NCI-H2081 treated with DMSO at 0.1 percent for 48 hours (cell line): ENCODE data around the gene GABRG3.

Experiments used
- DNase-seq: peaks from one replicate; lab custom pipeline; 2025; lab: John Stamatoyannopoulos, UW

GABRG3 gene

DNA sequence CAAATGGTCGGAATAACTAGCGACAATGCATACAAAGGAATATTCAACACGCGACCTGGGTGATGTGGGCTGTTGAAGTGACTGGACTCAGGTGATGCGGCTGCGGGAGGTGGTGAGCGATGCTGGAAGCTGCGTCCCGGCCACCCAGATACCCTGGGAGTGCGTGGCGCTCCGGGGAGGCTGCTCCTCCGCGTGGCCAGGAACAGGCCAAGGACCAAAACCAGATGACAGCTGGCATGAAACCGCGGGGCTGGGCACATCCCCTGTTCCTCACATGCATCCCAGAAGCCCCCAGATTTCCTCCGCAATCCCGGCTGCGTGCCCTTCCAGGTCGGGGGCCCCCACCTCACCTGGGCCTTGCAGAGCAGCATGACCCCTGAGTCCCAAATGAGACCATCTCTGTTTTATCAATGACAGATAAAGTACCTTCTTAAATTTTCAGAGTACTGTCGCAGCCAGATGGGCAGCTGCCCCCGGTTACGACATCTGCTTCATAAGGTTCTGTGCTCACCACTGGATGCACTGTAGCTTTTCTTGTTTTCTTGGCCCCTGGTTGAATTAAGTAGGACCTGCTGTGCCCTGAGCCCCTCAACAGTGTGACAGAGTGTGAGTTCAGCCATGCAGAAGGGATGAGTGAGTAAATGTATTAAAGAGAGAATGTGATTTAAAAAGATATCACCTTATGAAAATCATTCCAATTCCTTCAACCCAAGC lies 278.2 kb downstream of the GABRG3 start:
- DNase-seq = no peak

DNA sequence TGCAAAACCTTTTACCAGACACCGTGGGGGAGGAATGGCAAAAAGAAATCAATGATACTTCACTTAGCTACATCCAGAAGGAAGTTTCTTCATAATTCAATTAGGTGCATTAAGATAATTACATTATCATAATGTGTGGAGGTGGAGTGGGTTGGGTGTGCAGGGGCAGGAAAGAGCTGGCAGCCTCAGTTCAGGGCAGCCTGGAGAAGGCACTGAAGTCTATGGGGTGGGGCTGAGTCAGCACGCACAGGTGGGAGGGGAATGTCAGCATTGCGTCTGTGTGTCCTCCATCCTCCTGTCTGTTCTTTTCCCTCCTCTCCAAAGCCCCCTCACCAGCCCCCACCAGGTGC lies 278.8 kb downstream of the GABRG3 start:
- DNase-seq = no peak

DNA sequence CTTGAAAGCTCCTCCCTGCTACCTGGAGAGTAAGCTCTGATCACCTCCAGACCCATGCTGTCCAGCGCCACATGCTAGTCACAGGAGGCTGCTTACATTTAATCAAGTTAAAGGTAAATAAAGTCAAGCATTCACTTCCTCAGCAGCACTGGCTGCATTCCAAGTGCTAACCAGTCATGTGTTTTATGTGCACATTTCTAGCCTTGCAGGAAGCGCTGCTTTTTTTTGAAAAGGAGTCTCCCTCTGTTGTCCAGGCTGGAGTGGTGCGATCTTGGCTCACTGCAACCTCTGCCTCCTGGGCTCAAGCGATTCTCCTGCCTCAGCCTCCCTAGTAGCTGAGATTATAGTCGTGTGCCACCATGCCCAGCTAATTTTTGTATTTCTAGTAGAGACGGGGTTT lies 279.2 kb downstream of the GABRG3 start:
- DNase-seq = no peak

DNA sequence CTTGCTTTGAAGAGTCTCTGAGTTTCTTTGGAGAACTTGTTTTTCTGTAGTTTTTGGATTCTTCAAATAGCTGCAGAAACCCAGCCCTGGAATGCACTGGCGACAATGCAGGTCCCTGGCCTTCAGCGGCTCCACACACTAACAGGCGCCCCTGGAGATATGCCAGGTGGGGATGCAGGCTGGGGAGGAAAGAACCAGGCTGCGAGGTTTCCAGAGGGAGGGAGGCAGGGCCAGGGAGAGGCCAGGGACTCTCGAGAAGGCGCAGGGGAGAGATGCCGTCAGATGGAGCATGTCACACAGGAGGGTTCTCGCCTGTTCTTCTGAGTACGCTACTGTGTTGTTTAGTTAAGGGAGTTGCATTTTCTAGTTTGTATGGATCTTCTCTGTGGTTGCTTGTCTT lies 283.1 kb downstream of the GABRG3 start:
- DNase-seq = no peak

DNA sequence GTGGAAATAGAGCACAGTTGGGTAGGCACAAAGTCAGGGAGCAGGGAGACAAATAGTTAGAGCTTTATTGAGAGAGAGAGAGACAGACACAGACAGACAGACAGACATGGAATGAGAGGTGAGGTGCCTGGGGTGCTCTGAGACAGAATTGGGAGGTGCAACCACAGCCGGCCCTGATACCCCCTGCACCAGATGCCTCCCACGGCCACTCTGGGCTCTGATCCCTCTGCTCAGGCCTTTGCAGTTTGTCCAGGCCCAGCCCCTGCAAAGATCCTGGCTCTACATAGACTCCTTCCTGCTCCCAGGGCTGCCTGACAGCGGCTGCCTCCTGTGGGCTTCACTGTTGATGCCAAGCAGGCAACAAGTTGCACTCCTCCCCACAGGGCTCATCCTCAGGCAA lies 283.8 kb downstream of the GABRG3 start:
- no peak for DNase-seq

DNA sequence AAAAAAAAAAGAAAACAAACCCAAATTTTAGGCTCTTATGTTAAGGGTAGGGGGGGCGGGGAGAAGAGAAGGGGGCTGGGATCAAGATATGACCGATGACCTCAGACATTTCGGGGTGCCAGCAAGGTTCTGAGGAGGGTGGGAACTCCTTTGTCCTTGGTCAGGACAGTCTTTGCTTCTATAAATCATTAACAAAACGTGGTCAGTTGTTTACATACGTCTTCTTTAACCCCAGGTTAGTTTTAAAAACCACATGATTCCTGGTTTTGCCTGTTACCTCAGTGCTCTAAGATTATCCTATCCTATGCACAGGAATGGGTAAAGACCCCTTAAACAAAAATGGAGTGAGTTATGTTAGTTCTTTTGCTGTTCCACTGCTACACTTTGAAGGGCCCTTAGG lies 285.5 kb downstream of the GABRG3 start:
- DNase-seq = no peak

DNA sequence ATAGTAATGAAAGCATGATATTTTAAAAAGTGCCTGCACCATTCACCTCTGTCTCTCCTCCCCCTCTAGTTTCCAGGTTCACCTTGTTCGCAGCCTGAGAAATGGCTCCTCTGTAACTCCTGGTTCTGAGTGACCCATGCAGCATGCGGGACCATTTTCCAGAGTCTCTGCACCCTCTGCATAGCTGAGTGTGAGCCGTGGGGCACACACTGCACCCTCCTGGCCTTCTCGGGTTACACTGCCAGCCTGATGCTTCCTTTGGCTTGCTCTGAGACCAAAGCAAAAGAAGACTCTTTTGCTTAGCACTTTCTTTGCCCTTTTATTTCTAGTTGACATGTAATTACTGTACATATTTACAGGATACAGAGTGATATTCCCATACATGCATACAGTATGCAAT lies 287.3 kb downstream of the GABRG3 start:
- DNase-seq = no peak

DNA sequence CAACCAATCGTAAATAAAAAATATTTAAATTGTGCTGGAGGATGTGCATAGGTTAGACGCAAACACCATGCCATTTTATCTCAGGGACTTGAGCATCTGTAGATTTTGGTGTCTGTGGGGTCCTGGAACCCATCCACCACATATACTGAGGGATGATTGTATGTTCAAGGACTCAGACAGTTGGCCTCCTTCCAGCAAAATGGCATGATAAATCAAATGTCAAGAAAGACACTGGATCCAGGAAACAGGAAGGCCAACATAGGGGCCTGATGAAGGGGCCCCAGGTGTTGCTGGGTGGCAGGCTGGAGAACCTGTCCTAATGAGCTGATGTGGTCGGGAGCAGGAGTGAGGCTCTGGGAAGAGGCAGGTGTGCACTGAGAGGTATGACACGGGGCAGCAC lies 289.5 kb downstream of the GABRG3 start:
- no peak for DNase-seq

DNA sequence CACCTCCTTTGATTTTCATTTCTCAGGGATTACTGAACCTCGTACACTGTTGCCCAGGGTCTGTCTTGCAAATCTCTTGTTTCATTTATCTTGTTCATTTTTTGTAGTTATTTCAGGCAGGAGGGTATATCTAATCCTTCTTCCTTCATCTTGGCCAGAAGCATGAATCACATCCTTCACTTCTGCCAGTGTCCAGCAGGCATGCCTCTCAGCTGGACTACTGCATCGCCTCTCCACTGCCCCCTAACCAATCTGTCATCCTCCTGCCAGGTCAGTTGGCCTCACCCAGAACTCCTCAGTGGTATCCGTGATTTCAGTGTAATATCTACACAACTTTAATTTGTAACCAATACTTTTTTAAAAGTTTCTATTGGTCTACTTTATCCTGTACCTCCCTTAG lies 297.9 kb downstream of the GABRG3 start:
- no peak for DNase-seq

DNA sequence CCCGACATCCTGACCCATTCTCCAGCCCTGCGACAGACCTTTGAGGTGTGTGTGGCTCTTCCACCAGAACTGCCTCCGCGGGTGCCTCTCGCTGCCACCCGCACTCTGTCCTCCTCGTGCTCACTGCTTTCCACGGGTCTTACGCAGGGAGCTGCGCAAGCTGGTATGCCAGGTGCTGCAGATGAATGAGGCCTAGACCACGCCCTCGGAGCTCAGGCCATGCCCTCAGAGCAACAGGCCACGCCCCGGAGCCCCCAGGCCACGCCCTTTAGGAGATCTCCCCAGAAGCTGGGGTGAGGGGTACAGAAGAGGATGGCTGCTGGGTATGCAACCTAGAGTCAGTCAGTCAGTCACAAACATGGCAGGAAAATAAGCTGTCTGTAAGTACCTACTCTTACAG lies 300.3 kb downstream of the GABRG3 start:
- no peak for DNase-seq

DNA sequence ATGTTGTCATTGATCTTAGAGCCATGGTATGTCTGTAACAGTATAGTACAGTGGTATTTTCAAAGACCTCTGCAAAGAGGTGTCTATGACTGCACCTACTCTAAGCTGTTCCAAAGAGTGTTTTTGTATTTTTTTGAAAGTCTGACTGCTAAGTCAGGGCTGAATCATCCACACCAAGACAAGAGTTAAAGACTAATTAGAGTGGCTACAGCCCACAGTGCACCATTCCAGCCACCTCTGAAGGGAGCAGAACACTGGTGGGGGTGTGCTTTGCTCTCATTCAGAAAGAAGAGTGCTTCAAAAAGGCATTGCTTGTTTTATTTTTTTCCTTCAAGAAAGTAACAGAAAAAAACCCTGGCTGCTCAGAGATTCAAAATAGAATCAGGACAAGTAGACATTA lies 301.4 kb downstream of the GABRG3 start:
- no peak for DNase-seq

DNA sequence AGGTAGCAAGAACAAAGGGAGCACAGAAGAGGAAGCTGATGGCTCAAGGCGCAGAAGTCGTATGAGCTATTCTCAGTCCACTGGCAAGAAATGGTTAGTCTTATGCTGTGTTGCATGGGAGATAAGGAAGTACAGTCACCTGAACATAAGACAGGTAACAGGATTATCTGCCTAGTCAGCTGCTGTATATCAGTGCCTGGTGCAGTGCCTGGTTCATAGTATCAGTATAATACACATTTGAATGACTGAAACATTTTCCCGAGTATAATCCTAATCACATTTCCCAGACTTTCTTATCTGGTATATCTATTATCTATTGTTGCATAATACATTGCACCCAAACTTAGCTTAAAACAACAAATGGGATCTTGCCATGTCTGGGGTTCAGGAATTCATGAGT lies 302.5 kb downstream of the GABRG3 start:
- DNase-seq = no peak

DNA sequence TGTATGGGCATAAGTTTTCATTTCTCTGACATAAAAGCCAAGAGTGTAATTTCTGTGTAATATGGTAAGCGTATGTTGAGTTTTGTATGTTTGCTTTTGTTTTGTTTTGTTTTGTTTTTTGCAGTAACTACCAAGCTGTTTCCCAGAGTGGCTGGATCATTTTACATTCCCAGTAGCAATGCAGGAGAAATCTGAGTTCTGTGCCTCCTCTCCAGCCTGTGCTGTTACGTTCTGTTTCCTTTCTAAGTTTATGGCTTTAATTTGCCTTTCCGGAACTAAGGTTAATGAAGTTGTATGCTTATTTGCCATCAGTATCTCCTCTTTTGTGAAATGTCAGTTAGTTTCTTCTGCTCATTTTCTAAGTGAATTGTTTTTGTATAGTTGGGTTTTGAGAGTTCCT lies 307.8 kb downstream of the GABRG3 start:
- DNase-seq = no peak

DNA sequence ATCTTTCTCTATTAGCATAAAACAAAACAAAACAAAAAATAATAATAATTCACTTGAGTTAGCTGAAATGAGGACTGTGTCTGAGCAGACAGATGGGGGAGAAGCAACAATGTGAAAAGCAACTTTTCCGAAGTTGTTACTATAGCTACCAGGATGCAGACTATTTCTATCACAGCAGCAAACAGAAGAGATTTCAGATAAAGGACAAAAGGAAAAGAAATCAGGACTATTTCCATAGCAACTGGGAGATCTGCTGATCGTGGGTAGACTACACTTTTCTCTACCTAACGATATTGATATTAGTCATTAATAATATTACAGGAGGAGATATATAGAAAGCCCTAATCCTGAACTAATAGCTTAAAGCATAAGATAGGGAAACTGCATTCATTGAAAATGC lies 321.7 kb downstream of the GABRG3 start:
- no peak for DNase-seq

DNA sequence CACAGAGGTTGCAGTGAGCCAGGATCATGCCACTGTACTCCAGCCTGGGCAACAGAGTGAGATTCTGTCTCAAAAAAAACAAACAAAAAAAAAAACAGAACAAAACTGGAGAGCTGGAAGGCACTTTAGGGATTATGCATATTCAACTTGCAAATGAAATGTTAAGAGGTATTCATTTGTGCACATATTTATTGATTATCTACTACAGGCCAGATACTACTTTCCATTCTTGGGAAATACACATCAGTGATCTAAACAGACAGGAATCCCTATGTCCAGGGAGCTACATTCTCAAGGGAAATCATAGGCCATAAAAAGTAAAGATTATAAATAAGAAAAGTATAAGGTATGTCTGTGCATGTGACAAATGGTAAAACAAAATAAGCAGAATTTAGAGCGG lies 322.6 kb downstream of the GABRG3 start:
- no peak for DNase-seq

DNA sequence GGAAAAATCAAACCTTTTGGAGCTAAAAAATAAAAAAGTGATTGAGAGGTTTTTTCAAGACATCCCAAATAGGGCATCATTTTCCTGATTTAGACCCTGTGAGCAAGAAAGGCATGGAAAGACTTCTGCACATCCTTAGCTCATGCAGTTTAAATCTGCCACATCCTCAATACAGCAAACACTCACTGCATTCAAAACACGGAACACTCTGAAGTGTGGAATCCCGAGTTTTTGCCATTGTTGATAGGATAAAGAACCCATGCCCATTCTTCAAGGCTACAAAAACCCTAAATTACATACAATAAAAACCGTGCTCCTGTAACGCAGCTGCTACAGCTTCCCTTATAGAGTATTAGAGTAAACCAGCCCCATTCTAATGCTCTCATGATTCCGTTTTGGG lies 346.8 kb downstream of the GABRG3 start:
- DNase-seq = no peak

DNA sequence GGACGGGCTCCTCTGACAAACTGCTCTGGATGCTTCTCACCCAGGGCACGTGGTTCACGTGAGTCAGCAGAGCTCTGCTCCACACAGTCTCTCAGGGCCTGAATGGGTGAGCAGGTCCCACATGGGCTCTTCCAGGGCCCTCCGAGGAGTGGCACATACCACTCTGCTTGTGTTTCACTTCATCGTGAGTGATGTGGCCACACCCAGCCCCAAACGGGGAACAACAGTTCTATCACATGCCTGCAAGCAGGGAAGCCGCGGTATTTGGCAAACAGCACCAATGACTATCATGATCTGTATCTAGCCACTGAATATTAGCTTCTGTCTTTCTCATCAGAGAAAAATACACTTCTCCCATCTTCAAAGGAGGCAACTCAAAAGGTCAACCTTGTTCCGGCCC lies 352.8 kb downstream of the GABRG3 start:
- DNase-seq = no peak

DNA sequence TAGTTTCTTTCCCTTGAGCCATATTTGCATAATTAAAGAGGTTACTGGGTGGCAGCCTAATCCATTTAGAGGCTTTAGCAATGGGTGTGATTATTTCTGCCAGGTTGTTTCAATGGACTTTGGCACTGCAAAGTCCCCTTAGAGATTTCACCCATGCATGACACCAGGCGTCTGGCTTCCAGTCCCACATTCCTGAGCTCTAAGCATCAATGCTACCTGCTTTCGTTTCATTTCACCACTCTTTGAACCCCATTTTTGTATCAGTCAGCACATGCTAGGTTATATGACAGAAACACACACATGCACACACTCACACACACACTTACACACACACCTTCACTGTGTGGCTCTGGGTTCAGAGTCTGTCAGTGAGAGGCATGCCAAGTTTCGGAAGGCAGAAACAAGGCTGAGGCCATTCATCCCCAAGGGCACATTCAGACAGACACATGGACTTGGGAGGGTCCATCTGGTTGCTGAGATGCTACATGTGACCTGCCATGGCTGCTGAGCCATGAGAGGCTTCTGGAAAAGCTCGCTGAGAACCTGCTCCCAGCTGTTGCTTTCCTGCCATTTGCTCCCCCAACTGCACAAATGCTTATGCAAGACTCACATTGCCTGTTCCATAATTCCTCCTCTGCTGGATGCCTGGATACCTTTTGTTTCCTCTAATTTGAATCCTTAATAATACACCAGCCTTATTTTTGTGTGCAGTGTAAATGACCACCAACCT lies 354.1 kb downstream of the GABRG3 start:
- DNase-seq = no peak

DNA sequence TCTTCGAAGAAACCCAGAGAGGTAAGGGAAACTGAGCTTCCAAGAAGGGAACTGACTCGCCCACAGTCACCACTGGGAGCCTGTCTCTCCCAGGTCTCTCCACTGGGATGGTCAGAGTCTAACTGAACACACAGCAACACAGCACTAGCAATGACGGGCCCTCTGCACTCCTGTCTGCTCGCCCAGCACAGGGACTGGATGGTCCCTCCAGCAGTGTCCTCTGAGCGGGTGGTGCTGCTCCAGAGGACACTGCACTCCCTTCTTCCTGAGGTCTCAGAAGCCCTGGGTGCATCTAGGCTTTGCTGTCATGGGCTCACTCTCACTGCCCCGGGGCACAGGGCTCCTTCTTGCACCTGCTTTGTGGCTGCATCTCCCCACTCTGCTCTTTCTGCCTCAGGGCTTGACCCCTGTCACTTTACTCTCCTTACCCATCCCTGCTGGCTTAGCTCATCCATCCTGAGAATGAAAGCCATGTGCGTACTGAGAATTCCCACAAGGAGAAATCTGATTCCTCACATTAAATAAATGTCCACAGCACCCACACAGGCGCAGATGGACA lies 356.6 kb downstream of the GABRG3 start:
- no peak for DNase-seq

DNA sequence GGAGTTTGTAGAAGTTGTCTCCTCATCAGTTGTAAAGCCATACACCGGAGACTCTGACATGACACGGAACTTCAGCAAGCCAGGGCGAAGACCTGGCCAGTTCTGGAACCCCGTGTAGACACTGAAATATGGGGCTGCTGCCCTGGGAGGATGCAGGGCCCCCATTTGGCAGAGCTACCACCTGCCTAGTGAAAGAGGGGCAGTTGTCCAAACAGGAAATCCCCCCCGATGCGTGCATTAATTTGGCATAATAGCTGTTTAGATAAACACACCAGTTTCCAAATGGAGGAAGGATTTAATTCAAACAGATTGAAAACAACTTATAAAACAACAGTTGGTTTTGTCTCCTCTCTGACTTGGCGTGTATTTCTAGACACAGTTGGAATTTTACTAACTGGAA lies 357.2 kb downstream of the GABRG3 start:
- no peak for DNase-seq

DNA sequence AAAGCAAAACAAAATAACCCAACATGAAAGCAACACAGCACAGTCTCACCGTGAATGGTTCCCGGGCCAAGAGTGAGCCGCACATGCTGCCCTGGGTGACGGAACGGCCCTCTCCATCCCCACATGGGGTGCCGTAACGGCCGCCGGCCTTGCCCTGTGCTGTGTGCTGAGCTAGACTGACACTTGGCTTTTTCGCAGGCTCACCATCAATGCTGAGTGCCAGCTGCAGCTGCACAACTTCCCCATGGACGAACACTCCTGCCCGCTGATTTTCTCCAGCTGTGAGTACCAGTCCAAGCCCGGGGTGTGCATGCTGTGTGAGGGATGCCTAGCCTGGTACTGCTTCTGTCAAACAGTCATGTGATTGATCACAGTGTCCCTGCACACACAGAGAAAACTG lies 357.6 kb downstream of the GABRG3 start:
- DNase-seq = no peak

DNA sequence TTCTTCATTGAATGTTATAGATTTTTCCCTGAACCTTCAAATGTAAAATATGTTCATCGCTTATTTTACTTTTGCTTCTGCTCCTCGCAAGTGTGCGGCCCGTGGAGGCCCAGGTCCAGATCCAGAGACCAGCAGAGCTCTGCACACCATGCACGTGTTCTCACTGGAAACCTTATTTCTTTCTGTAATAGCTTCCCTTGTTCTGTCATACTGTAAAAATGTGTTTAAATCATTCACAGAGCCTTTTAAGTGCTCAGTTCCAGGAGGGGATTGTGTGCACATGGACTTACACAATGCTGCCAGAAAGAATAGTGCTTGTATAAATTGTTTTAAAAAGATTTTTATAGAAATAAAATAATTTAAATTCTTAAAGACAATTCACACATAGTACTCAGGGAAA lies 359.3 kb downstream of the GABRG3 start:
- no peak for DNase-seq

DNA sequence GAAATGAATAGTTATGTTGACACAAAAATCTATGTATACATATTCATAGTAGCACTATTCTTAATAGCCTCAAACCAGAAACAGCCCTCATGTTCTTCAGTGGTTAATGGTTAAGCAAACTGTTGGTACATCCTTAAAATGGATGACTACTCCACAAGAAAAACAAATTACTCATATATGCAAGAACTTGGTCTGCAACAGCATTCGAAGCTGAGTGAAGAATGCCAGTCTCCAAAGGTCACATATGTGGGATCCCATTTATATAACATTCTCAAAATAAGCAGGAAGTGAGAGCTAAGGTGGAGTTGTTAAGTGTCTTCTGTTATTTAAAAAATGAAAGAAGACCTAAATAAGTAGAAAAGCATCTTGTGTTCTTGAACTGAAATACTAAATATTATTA lies 365.7 kb downstream of the GABRG3 start:
- no peak for DNase-seq

DNA sequence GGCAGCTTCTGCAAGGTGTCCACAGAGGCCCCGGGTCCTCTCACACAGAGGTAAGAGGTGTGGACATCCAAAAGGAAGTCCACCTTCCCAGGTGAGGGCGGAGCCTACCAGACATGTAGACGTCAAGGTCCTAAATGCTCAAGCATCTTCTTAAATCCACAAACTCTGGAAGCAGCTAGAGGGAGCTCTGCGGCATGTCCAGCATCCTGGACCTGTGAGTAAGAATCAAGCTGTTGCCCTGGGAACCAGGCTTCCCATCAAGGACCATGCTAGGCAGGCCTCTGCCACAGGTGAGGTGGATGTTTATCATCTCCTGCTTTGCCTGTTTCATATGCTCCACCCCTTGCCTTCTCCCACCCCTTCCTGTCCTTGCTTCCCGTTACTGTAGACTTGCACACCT lies 368.2 kb downstream of the GABRG3 start:
- no peak for DNase-seq
